Endothelial cell of umbilical vein (primary cell): Measurements from ENCODE around the gene SULT1A3. TPM values are rescaled to one million over a fixed set of nuclear protein-coding genes. Genes with fewer than 3 reads are reported as not detected.

Source experiments
- BruUV-seq: library from RNA; stranded (reverse); fragments of 400-500 nt; replicated peaks from 2 replicates; lab custom pipeline; 2021; lab: Mats Ljungman, UMichigan
- CTCF ChIA-PET: fragments of 300-600, 350-600 bp; sonication (Branson Sonifier 250); formaldehyde crosslinking; loops from one replicate; lab custom pipeline; 2021; ENCODE audit warnings: antibody characterized with exemption, inconsistent platforms; lab: Charles Lee
- POLR2A ChIA-PET: fragments of 300-600, 350-600 bp; sonication (Branson Sonifier 250); formaldehyde crosslinking; loops from one replicate; lab custom pipeline; 2021; ENCODE audit warnings: antibody characterized with exemption, inconsistent platforms; lab: Charles Lee
- DNase-seq: peaks from one replicate; pipeline ENCODE4 v3.0.0-alpha.2; 2011; ENCODE audit warnings: low read depth, low spot score
- FAIRE-seq: peaks from 2 replicates; lab custom pipeline; 2011; peaks lifted over from hg19 to GRCh38; lab: Jason Lieb, UNC
- H2AFZ ChIP-seq: 2 replicates; pipeline ENCODE4 v1.6.0; 2012; ENCODE audit warnings: low read depth, low read length, control low read depth, inconsistent platforms
- H3K27ac ChIP-seq: 2 replicates; pipeline ENCODE4 v1.5.1; 2011; ENCODE audit warnings: low read depth, mild to moderate bottlenecking, control low read depth, low read length, moderate library complexity; ENCODE audit not compliant: insufficient read depth
- H3K27me3 ChIP-seq, 2 experiments: 2 replicates each; pipeline versions ENCODE4 v1.6.0 to v1.6.1; 2011; ENCODE audit warnings: low read length in 2 of 2, mixed read lengths in 1 of 2; ENCODE audit not compliant: control insufficient read depth in 2 of 2, insufficient read depth in 2 of 2
- H3K36me3 ChIP-seq, 2 experiments: 2 replicates in 1 of 2; 3 replicates in 1 of 2; pipeline ENCODE4 v1.5.1; 2011; ENCODE audit warnings: low read length in 2 of 2, mild to moderate bottlenecking in 1 of 2, moderate library complexity in 1 of 2; ENCODE audit not compliant: control insufficient read depth in 2 of 2, insufficient read depth in 2 of 2; ENCODE audit errors: extremely low read depth in 1 of 2
- H3K4me1 ChIP-seq: 3 replicates; pipeline ENCODE4 v1.5.1; 2011; ENCODE audit warnings: mild to moderate bottlenecking, low read length; ENCODE audit not compliant: control insufficient read depth, insufficient read depth; ENCODE audit errors: extremely low read depth
- H3K4me2 ChIP-seq: 2 replicates; pipeline ENCODE4 v1.6.1; 2011; ENCODE audit warnings: low read length, control low read depth, mixed read lengths; ENCODE audit not compliant: insufficient read depth
- H3K4me3 ChIP-seq, 3 experiments: fragments of 200-600 bp in 1 of 3; sonication (generic), shearing (Covaris generic) in 1 of 3; replicated peaks in 1 of 3; 2 replicates each; pipeline ENCODE4 v1.5.1; 2011 to 2016; ENCODE audit warnings: control low read depth in 3 of 3, low read length in 3 of 3, mild to moderate bottlenecking in 2 of 3, inconsistent platforms in 1 of 3, low read depth in 1 of 3, moderate library complexity in 1 of 3; ENCODE audit not compliant: insufficient read depth in 1 of 3
- H3K79me2 ChIP-seq: 2 replicates; pipeline ENCODE4 v1.6.0; 2012; ENCODE audit warnings: low read length, inconsistent platforms; ENCODE audit not compliant: control insufficient read depth, insufficient read depth
- H3K9ac ChIP-seq: replicated peaks from 2 replicates; pipeline ENCODE3; 2011; ENCODE audit warnings: low read length, control low read depth; ENCODE audit not compliant: insufficient read depth; ENCODE audit errors: extremely low read depth
- H3K9me1 ChIP-seq: replicated peaks from 3 replicates; pipeline ENCODE4 v1.6.0; 2011; ENCODE audit warnings: mild to moderate bottlenecking, low read length; ENCODE audit not compliant: control insufficient read depth, insufficient read depth; ENCODE audit errors: extremely low read depth
- H3K9me3 ChIP-seq: replicated peaks from 2 replicates; pipeline ENCODE4 v1.5.1; 2012; ENCODE audit warnings: low read length, inconsistent platforms; ENCODE audit not compliant: control insufficient read depth, insufficient read depth
- H4K20me1 ChIP-seq: replicated peaks from 2 replicates; pipeline ENCODE3; 2011; ENCODE audit warnings: mild to moderate bottlenecking, low read length; ENCODE audit not compliant: control insufficient read depth, insufficient read depth; ENCODE audit errors: extremely low read depth
- CTCF ChIP-seq, 2 donors: IDR thresholded peaks; 1 replicate in 1 of 2; 2 replicates in 1 of 2; pipeline ENCODE4 v1.5.1; 2011; ENCODE audit warnings: low read length in 2 of 2, mild to moderate bottlenecking in 2 of 2, moderate library complexity in 2 of 2, control low read depth in 1 of 2, inconsistent platforms in 1 of 2, low read depth in 1 of 2; ENCODE audit not compliant: insufficient read depth in 1 of 2; ENCODE audit errors: extremely low read depth in 1 of 2
- EZH2 ChIP-seq: IDR thresholded peaks from 2 replicates; pipeline ENCODE4 v1.6.1; 2012; ENCODE audit warnings: borderline replicate concordance, low read depth, mild to moderate bottlenecking, moderate library complexity, low read length, inconsistent platforms; ENCODE audit not compliant: severe bottlenecking
- FOS ChIP-seq: IDR thresholded peaks from 2 replicates; pipeline ENCODE4 v1.6.1; 2011; ENCODE audit warnings: mild to moderate bottlenecking, low read length, moderate library complexity, borderline replicate concordance; ENCODE audit not compliant: insufficient read depth
- GATA2 ChIP-seq: IDR thresholded peaks from 2 replicates; pipeline ENCODE4 v1.7.0; 2011; ENCODE audit warnings: low read depth, mild to moderate bottlenecking, moderate library complexity, mixed read lengths, low read length; ENCODE audit not compliant: insufficient read length, insufficient read depth
- JUN ChIP-seq: IDR thresholded peaks from 2 replicates; pipeline ENCODE4 v1.6.1; 2011; ENCODE audit warnings: borderline replicate concordance, low read depth; ENCODE audit not compliant: insufficient read length, insufficient read depth
- MAX ChIP-seq: IDR thresholded peaks from 2 replicates; pipeline ENCODE4 v1.6.1; 2011; ENCODE audit not compliant: insufficient read depth, insufficient read length
- MYC ChIP-seq: IDR thresholded peaks from one replicate; pipeline ENCODE4 v1.6.1; 2011; ENCODE audit warnings: mild to moderate bottlenecking, low read depth, low read length
- POLR2A ChIP-seq: IDR thresholded peaks from 2 replicates; pipeline ENCODE4 v1.6.1; 2012; ENCODE audit warnings: low read depth, mild to moderate bottlenecking, control low read depth, low read length
- POLR2AphosphoS5 ChIP-seq: IDR thresholded peaks from 2 replicates; pipeline ENCODE4 v1.6.1; 2012; ENCODE audit warnings: low read depth, mild to moderate bottlenecking, control low read depth, low read length, moderate library complexity; ENCODE audit not compliant: insufficient read depth
- dilution Hi-C: fragments of 300-500 bp; cut with MboI; formaldehyde crosslinking; loops from one replicate; pipeline ENCODE4 v1.15.0; 2019; ENCODE audit warnings: low sequenced_read_pairs; ENCODE audit not compliant: extremely low pct_ligation_motif_present
- intact Hi-C: fragments of 100-400 bp; cut with micrococcal nuclease; formaldehyde crosslinking; loops from one replicate; pipeline ENCODE4 v1.10.0; 2022
- polyA plus RNA-seq, 4 experiments: library from polyadenylated mRNA; depleted of rRNA in 3 of 4; stranded (reverse) in 3 of 4; unstranded in 1 of 4; fragments of >200 nt; gene quantifications; 2 replicates each; pipeline versions ENCODE4 v1.2.1 to v1.2.3, GENCODE V29; 2011 to 2012; ENCODE audit warnings: missing spikeins in 1 of 4
- total RNA-seq: library from RNA; stranded (reverse); gene quantifications from 2 replicates; pipeline ENCODE4 v1.2.3, GENCODE V29; 2021

SULT1A3 gene
- total and polyA plus RNA-seq, 2 donors (not counting 3 experiments of a cell fraction or from before 2014, with no cell fraction given) = 5.1 to 12.2 TPM

GRCh38 chr16:30184096-30184890 is 14.8 kb upstream of the SULT1A3 start:
- Histone ChIP-seq H3K79me2 (no peaks in the 10 kb centered on the region), H2AFZ (peak overlapping the region; percentile 89), H3K4me1 (peaks cover 5% of the 10 kb centered on the region), H3K36me3 (no peaks in the 10 kb centered on the region), H3K27ac (no peak overlapping the region), H3K4me3 (no peak overlapping the region), H4K20me1 (no peaks in the 10 kb centered on the region), H3K9me1 (no peaks in the 10 kb centered on the region), H3K27me3 (no peaks in the 10 kb centered on the region), H3K9me3 (no peaks in the 10 kb centered on the region), H3K9ac (no peak overlapping the region), H3K4me2 (peak overlapping the region; percentile 69)
- ChIA-PET CTCF (no interaction called here), POLR2A (no interaction called here)
- TF ChIP-seq EZH2 (no peak), POLR2A (no peak), CTCF (IDR thresholded peaks at IDR 0.05; ENCODE audit: extremely low read depth in 1 of 2, insufficient read depth in 1 of 2, low read depth in 1 of 2, low read length in 2 of 2) (no peak), MYC (no peak), POLR2AphosphoS5 (no peak), MAX (no peak), GATA2 (no peak), FOS (no peak), JUN (no peak)
- dilution Hi-C loops = no loop called here
- intact Hi-C loops = no loop called here
- FAIRE-seq = no peak
- BruUV-seq = no TSS peak
- DNase-seq = no peak
